Gastrocnemius medialis (tissue), 4 donors: ENCODE data around the gene ME2. TPM values are rescaled to one million over a fixed set of nuclear protein-coding genes. Genes with fewer than 3 reads are reported as not detected.

ENCODE experiments used
- ATAC-seq, 2 donors: fragments of 150-250 bp; one replicate each; pipeline ENCODE4 v1.9.1; 2016
- DNase-seq, 2 donors: peaks; one replicate each; pipeline ENCODE4 v3.0.0-alpha.2; 2019
- H3K27ac ChIP-seq, 4 donors: fragments of 200-600 bp; sonication (generic); 1 replicate in 1 of 4; 2 replicates in 3 of 4; pipeline ENCODE4 v1.5.1; 2016 to 2018; ENCODE audit warnings: mild to moderate bottlenecking in 2 of 4, moderate library complexity in 1 of 4
- H3K27me3 ChIP-seq, 3 donors: fragments of 200-600 bp; sonication (generic) in 2 of 3; 1 replicate in 1 of 3; 2 replicates in 2 of 3; pipeline versions ENCODE4 v1.5.1 to v1.6.0; 2016 to 2019; ENCODE audit warnings: mild to moderate bottlenecking in 1 of 3, moderate library complexity in 1 of 3
- H3K36me3 ChIP-seq, 2 donors: fragments of 200-600 bp; sonication (generic) in 1 of 2; one replicate each; pipeline ENCODE4 v1.5.1; 2017 to 2018
- H3K4me1 ChIP-seq, 2 donors: fragments of 200-600 bp; sonication (generic) in 1 of 2; one replicate each; pipeline ENCODE4 v1.5.1; 2016 to 2017; ENCODE audit warnings: mild to moderate bottlenecking in 2 of 2
- H3K4me3 ChIP-seq, 4 donors: fragments of 200-600 bp; sonication (generic) in 3 of 4; 1 replicate in 1 of 4; 2 replicates in 3 of 4; pipeline ENCODE4 v1.5.1; 2016 to 2019; ENCODE audit warnings: mild to moderate bottlenecking in 2 of 4
- H3K9me3 ChIP-seq, 3 donors: fragments of 200-600 bp; sonication (generic) in 2 of 3; 1 replicate in 1 of 3; 2 replicates in 2 of 3; pipeline ENCODE4 v1.5.1; 2016 to 2019
- CTCF ChIP-seq, 5 experiments: fragments of 450-650 bp in 3 of 5; fragments of 200-600 bp in 2 of 5; sonication (generic) in 2 of 5; IDR thresholded peaks in 4 of 5; conservative IDR thresholded peaks in 1 of 5; 1 replicate in 4 of 5; 2 replicates in 1 of 5; pipeline ENCODE4 v1.5.1; 2016 to 2019; ENCODE audit warnings: antibody characterized with exemption in 5 of 5, mild to moderate bottlenecking in 3 of 5, moderate library complexity in 3 of 5
- POLR2A ChIP-seq, 2 donors: fragments of 450-650 bp; IDR thresholded peaks; one replicate each; pipeline ENCODE4 v1.6.1; 2017; ENCODE audit warnings: antibody characterized with exemption in 2 of 2, mild to moderate bottlenecking in 2 of 2, moderate library complexity in 2 of 2
- in situ Hi-C, 4 donors: fragments of 200-750 bp; cut with MboI; loops; one replicate each; pipeline versions ENCODE4 v1.15.0 to v1.8.0; 2017; ENCODE audit warnings: low sequenced_read_pairs in 4 of 4
- intact Hi-C: fragments of 100-400 bp; cut with DNase I; formaldehyde crosslinking; loops from one replicate; pipeline ENCODE4 v1.15.1; 2023; ENCODE audit warnings: low total_unique reads
- total RNA-seq, 4 donors: library from RNA; depleted of rRNA; stranded (reverse); fragments of >200 nt; gene quantifications; one replicate each; pipeline versions ENCODE4 v1.1.0 to v1.2.3, GENCODE V29; 2016

The ME2 gene
- total RNA-seq, 4 donors from 2014 or later = 25.3 to 50.6 (median 46.5) TPM

GRCh38 chr18:50917021-50917420 is 38.1 kb downstream of the ME2 start:
- Histone ChIP-seq H3K4me3 (no peak overlapping the region), H3K27me3 (no peaks in the 10 kb centered on the region), H3K9me3 (no peaks in the 10 kb centered on the region), H3K27ac (no peak overlapping the region), H3K36me3 (peaks cover 0 to 49% of the 10 kb centered on the region in 2 donors), H3K4me1 (no peaks in the 10 kb centered on the region)
- in situ Hi-C loops (no loop called here), intact Hi-C loops (no loop called here)
- TF ChIP-seq CTCF (IDR thresholded peaks at IDR 0.05 in 4 of 5, conservative IDR thresholded peaks at IDR 0.05 in 1 of 5) = no peak
- no peak for TF ChIP-seq POLR2A (IDR thresholded peaks at IDR 0.05)
- DNase-seq (no peak), ATAC-seq (no peak)

- in situ Hi-C loops (no loop called here), intact Hi-C loops (no loop called here)
- Histone ChIP-seq H3K36me3 (peaks cover 0 to 47% of the 10 kb centered on the region in 2 donors), H3K9me3 (no peaks in the 10 kb centered on the region), H3K4me1 (no peaks in the 10 kb centered on the region), H3K4me3 (no peak overlapping the region), H3K27me3 (no peaks in the 10 kb centered on the region), H3K27ac (no peak overlapping the region)
- ATAC-seq (no peak), DNase-seq (no peak)
- TF ChIP-seq CTCF (IDR thresholded peaks at IDR 0.05 in 4 of 5, conservative IDR thresholded peaks at IDR 0.05 in 1 of 5) = no peak
- no peak for TF ChIP-seq POLR2A (IDR thresholded peaks at IDR 0.05)
Observed at GRCh38 chr18:50918153-50918552, 39.2 kb downstream of the ME2 start.

GRCh38 chr18:50924372-50924771 is 45.5 kb downstream of the ME2 start:
- ATAC-seq (no peak), DNase-seq (no peak)
- Histone ChIP-seq H3K4me1 (no peaks in the 10 kb centered on the region), H3K36me3 (peaks cover 0 to 62% of the 10 kb centered on the region in 2 donors), H3K9me3 (no peaks in the 10 kb centered on the region), H3K4me3 (no peak overlapping the region), H3K27me3 (no peaks in the 10 kb centered on the region), H3K27ac (no peak overlapping the region)
- intact Hi-C loops = no loop called here
- no peak for TF ChIP-seq POLR2A (IDR thresholded peaks at IDR 0.05)
- TF ChIP-seq CTCF (IDR thresholded peaks at IDR 0.05 in 4 of 5, conservative IDR thresholded peaks at IDR 0.05 in 1 of 5) = no peak
- in situ Hi-C loops = no loop called here

GRCh38 chr18:50926521-50926920 is 47.6 kb downstream of the ME2 start:
- in situ Hi-C loops (no loop called here), intact Hi-C loops (no loop called here)
- ATAC-seq = no peak

More at GRCh38 chr18:50926521-50926920, 47.6 kb downstream of the ME2 start:
- Histone ChIP-seq H3K27me3 (no peaks in the 10 kb centered on the region), H3K27ac (no peak overlapping the region), H3K36me3 (peaks cover 0 to 42% of the 10 kb centered on the region in 2 donors), H3K4me1 (no peaks in the 10 kb centered on the region), H3K9me3 (no peaks in the 10 kb centered on the region), H3K4me3 (no peak overlapping the region)
- TF ChIP-seq POLR2A (IDR thresholded peaks at IDR 0.05) = no peak
- TF ChIP-seq CTCF (IDR thresholded peaks at IDR 0.05 in 4 of 5, conservative IDR thresholded peaks at IDR 0.05 in 1 of 5) = no peak
- DNase-seq = no peak
